Esophagus mucosa (tissue), 1 donor: ENCODE data around the gene CEPT1. TPM values are rescaled to one million over a fixed set of nuclear protein-coding genes. Genes with fewer than 3 reads are reported as not detected.
A peak's percentile ranks its signal among the peaks of the same experiment; 100 is the strongest.

Experiments
- ATAC-seq: fragments of 200-7000 bp; cut with Tn5 transposase; one replicate; pipeline ENCODE4 v1.9.1; 2020
- total RNA-seq: library from RNA; stranded (reverse); gene quantifications from one replicate; pipeline ENCODE4 v1.2.4, GENCODE V29; 2023
- donor health status: DM: yes; HTN: yes; CAD: no.

The CEPT1 gene
- total RNA-seq, 1 donor from 2014 or later: 23.3 TPM

DNA sequence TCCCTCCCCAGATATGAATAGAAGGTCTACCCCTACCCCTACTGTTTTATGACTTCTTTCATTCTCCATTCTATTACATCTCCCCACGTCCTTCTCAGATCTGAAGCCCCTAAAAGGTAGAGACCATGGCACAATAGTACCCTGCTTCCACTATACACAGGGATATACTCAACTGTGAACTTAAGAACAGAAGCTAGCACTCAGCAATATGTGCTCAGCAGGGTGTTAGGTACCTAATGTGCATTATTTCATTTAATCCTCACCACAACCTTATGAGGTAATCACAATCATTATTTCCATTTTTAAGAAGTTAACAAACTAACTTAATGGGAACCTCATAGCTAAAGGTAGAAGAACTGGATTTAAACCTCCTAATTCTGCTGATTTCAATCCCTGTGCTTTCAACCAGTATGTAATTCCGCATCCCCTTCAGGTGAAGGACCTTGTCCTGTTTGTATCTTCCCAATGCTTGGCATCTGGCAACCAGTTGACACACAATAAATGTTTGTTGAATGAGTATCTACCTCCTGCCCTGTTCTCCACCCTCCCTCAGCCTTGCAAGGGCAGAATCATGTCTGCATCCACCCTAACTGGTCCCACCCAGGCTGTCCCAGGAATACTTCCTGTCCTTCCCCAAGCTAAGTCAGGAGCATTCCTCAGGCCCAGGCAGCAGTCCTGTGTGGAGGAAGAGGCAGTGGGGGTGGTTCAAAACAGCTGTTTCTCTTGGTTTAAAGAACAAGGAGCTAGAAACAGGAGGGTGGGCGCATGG, 53.9 kb downstream of the CEPT1 start:
- ATAC-seq: peak; percentile 66

DNA sequence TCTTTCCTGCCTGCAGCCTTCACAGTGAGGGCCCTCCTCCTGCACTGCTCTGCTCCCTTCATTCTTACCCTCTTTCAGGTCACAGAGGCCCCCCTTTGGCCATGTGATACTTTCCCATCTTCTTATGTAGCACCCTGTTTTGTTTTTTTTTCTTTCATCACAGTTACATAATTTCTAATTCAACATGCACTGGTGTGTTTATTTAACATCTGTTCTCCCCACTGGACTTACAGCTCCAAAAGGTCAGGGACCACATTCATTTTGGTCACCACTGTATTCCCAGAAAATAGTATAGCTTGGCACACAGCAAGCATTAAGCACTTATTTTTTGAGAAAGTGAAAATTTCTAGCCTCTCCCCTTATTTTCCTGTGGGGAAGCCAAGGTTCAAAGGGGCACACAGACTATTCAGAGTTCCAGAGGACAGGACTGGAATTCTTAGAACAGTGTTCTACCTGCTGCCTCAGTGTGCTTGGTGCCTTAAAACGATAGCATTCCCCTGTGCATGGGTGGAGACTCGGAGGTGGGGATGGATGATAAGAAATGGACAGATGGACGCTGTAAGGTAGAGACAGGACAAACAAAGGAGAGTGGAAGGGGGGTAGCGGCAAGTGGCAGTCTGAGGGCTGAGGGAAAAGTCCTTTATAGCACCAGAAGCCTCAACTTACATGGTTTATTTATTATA, 55.1 kb downstream of the CEPT1 start:
- no peak for ATAC-seq

DNA sequence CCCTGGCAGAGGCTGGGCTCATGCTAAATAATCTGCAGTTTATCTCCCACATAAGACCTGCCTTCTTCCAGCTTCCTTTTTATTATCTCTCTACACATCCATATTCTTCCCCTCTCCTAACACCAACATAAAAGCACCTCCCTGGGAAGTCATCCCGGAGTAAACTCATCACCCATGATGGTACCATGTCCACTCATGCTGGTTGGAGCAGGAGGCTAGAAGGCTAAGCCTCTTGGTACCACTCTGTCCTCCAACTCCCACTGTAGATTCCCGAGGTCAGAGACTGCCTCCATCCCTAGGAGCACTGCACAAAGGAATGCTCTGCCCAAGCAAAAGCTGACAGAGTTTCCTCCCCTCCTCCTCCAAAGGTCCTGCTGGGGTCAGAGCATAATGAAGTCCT, 56.2 kb downstream of the CEPT1 start:
- ATAC-seq: no peak

DNA sequence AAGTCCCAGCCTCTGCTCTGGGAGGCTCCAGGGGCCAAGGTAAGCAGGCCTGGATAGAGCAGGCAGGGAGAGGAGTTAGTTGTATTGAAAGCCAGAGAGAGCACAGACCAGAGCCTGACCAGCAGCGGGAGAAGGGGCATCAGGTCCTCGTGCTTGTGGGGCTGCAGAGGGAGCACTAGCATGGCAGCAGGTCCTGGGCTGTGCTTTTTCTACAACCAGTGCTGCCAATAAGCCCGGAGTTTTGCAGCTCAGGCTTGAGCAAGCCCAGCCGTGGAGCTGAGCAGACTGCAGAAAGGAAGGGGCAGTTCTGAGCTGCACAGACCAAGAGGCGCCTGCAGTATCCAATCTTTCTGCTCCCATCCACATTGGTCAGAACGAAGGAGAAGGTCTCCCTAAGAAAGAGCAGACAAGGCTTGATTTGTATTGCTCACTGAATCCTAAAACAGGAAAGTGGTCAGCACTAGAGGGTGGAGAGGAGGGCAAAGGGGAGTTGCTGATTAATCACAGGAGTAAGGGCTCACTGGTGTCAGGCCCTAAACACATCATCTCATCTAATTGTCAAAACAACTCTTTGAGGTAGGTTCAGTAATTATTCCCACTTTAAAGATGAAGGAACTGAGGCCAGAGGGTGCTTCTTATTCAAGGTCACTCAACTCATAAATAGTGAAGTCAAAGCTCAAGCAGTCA, 57.7 kb downstream of the CEPT1 start:
- ATAC-seq: no peak

DNA sequence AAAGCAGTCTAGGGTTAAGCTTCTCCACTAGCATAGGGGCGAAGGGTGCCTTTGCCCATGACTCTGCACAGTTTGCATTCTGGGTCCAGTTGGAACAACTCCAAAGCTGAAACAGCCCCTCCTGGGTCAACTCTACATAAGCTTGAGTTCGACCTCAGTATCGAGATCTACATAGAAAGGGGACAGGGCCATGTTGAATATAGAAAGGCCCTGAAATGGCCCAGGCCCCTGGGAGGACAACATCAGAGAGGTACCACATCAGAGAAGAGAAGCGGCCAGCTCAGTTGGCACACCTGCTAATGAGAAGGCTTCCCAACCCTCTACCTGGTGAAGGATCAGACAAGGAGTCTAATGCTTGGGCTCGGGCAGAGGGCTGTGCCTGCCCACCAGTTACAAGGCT, 58.8 kb downstream of the CEPT1 start:
- ATAC-seq: no peak

DNA sequence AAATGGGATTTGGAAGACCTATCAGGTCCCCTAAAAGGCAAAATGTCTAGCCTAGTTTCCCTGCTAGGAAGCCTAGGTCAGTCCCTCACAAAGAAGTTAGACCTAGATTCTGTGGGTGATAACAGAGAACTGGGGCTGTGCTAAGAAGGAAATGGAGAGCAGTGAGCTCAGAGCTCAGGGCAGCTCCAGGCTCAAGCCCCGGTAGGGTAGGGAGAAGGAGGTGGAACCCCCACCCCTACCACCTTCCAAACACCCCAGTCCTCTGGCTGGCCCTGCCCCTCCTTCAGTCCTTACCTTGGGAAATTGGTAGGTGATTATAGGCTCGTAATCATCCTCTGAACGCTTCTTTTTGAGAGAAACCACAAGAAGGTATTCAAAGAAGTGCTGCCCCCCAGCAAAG, 59.3 kb downstream of the CEPT1 start:
- no peak for ATAC-seq

DNA sequence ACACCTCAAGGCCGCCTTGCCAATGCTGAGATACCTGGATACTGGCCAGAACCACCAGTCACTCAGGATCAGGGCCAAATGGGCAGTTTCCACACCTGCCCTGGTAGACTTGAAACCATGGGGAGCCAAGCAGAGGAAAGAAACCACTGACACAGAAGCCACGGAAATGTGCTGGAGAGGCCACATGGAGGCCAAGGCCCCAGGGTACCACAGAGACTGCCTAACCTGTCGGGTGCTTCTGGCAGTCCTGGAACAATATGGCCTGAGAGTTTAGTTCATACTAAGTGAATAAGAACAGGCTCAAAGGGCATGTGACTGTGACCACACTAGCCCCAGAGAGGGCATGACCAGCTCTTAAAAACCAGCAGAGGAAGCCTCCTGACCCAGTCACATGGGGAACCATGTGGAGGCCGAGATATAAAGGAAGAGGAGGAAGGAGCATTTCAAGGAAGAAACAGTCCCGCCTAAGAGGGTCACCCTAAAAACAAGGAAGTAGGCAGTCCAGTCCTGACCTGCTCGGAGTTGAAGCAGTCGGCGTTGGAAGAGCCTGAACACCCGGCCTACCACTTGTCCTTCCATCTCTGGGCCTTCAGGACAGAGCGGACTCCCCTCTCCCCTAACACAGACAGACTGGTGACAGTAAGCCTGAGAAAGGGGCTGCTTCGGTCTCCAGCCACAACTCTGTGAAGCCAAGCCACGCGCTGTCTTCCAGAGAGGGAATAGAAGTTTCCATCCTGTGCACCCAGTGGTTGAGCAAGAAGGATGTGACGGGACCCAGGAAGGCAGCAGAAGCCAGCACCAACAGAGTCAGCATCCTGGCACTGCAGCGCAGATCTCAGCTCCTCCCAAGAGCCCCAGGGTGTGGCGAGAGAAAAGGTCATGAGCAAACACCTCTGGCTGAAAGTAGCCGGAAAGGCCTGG, 60.1 kb downstream of the CEPT1 start, which contains the start of gene DENND2D:
Gene DENND2D (minus strand): TSS at position 766 of the 921 bp plus-strand sequence. CDS start 187 bp downstream, at position 579.
- peak; percentile 31 for ATAC-seq

DNA sequence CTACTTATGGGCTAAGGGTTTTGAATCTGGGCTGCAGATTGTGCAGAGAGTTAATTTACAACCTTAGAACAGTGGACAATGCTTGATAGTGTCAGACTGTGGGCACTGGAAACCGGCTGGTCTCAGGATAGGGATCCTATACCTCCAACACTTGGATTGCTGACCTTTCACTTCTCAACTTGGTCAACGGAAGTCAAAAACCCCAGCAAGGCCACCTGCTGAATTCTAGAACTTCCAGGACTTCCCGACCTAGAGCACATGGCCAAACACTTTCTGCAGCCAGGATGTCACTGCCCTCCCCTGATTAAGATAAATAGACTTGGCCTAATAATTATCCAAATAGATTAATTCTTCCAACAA, 60.8 kb downstream of the CEPT1 start:
- ATAC-seq: no peak

DNA sequence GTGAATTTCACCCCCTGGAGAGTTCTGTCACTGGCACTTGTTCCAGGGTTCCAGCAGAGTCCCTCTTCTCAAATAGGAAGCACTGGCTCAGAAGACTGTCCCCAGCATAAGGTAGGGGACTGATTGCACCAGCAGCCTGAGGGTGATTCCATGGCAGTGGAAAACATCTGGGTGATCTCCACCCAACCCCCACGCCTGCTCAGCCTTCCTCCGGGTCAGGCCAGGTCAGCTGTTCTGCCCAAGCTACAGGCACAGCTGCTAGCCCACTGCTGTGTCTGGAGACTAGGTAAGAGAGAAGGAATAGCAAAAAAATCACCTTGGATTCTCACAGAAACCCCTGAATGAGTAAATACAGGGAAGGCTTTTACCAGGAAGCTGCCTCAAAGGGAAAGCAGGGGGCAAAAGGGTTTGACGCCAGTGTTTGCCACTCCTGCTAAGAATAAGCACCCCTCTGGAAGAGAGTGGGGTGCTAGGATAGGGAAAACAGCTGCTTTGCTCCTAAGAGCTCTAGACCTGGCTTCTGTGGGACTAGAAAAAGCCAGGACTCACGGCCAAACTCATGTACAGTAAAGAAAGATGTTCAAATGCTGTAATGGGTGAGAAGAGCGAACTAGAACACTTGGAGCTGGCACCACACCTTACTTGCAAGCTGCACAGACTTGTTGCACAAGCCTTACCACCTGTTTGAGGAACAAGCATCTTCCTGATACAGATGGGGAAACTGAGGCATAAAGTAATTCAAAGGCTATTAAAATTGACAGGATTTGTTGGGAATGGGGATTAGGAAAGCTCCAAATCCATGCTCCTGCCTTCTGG, 61.5 kb downstream of the CEPT1 start:
- no peak for ATAC-seq

DNA sequence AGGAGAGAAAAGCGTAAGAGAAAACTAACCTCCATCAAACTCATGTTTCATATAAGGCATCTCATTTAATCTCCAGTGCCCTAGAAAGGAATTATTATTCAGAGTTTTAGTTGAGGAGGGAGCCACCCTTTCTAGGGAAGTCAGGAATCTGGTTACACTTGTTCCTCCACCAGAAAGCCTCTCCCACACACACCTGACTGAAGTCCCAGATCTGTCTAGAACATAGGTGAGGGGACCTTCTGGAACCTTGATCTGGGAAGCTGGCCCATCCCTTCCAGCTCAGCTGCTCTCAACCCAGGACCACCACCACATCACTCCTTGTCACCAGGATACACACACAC, 62.3 kb downstream of the CEPT1 start:
- peak; percentile 66 for ATAC-seq

DNA sequence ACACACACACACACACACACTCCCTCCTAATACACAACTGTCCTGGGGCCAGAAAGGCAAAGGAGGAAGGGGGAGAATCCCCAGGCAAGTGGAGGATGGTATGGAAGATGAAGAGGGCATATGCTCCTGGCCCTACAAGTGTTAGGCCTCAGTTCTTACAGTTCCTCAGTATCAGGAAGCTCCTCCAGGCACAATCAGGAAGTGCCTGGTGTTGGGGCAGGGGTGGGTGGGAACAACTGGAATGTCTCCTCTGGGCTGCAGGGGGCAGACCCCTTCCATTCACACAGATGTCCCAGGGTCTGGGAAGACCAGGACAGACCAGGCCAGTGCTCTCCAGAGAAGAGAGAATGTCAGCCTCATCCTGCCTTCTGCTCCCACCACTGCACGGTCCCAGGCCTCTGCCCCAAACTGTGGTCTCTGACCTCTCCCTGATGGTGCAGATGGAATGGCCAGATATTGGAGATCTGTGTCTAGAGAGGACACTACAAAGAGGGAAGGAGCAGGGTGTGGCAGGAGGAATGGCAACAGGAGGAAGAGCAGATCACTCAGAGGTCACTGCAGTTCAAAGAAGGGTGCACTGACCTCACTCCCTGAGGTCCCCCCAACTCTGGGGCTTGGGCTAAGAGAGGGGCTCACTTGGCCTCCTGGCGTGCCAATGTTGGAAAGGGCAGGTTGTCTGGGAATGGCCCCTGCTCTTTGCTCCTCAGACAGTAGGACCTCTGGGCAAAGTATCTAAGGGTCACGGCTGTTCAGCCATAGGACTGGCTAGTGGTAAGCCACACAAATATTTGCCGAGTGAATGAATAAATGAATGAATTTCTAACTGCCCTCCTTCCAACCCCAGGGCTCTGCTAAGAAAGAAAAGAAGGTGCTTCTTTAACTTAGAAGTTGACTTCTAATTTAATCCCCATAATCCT, 62.9 kb downstream of the CEPT1 start:
- ATAC-seq: no peak

DNA sequence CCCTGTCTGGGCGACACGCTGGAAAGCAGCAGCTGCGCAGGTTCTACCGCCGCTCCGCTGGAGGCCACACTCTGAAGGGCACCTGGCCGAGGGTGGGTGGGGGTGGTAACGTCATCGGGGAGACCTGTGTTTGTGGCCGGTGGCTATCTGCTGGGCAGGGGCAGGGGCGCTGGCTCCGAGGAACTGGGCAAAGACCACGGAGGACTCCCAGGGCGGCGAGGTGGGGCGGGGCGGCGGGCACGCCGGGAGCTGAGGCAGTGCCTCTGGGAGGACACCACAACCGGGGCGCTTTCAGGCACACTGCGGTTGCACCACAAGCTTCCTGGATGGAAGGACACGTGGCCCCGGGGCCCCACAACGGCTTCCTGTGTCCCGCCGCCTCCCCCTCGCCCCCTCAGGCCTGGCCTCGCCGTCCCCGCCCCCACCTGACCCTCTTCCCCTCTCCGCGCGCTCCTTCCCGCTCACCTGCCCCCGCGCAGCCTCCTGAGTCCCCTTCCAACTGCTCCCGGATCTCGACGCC, 63.7 kb downstream of the CEPT1 start:
- peak; percentile 77 for ATAC-seq

DNA sequence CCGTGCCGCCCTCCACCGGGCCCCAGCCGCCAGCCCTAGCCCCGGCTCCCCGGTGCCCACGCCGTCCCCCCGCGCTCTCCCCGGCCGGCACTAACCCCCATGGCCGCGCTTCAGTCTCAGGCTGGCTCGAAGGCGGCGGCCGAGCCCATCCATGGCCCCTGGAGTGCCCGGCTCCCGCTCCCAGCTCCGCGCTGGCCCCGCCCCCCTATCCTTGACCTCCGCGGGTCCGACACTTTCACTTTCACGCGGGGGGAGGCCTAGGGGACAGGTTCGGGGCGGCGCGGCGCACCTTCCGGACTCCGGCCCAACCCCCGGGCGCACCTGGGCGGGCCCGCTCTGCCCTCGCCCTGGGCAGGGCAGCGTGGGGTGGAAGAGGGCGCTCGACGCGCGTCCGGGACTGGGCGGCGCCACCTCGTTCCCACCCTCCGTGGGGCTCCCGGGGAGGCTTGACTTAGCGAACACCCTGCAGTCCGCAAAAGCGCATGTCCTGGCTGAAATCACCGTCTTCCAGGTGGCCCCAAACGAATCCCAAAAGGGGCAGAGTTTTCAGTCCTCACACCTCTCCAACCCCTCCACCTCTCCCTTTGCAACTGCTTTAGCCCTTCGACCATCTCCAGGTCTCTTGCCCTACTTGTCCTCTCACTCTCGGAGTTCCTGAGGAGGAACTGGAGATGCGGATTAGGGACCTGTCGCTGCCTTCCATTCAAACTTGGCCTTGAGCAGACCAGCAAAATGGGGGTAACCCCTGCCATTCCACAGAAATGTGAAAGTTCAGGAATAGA, 64.4 kb downstream of the CEPT1 start:
- peak; percentile 83 for ATAC-seq

DNA sequence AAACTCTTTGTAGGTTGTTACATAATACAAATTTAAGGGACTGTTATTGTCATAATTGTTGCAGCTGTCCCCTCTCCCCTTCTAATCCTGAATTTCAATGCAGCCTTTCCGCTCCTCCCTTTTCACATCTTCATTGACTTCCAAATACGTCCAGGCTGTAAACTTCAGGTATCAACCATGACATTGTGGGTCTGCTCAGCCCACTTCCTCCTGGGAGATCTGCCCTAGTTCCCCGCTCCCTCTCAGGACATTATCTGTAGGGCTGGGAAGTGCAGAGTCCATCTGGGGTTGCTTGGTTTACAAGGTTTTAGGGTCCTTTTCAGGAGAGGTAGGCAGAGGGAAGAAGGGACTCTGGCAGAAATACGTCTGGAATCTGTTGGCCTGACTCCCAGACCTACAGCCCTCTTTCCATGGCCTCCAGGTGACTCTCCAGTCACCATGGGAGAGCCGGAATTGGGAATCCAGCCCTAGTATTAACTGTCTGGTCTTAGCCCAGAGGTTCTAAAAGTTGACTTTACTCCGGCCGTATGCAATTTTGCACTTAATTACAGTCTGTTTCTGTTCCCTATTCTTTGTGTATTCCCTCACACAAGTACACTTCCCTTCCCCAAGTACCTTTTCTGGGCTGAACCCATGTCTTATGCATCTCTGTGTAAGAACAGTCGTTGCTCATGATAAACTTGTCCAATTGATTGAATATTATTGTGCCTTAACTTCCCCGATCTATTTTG, 65.1 kb downstream of the CEPT1 start:
- ATAC-seq: no peak

DNA sequence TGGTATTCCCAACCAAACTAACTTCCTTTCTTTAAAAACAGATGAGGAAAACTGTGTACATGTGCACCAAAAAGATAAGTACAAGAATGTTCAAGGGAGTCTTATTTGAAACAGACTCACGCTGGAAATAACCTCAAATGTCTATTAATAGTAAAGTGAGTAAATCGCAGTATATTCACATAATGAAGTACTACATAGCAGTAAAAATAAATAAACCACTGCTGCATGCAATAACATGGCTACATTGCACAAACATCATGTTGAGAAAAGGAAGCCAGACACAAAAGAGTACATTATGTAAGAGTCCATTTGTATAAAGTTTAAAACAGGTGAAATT, 65.7 kb downstream of the CEPT1 start:
- no peak for ATAC-seq

DNA sequence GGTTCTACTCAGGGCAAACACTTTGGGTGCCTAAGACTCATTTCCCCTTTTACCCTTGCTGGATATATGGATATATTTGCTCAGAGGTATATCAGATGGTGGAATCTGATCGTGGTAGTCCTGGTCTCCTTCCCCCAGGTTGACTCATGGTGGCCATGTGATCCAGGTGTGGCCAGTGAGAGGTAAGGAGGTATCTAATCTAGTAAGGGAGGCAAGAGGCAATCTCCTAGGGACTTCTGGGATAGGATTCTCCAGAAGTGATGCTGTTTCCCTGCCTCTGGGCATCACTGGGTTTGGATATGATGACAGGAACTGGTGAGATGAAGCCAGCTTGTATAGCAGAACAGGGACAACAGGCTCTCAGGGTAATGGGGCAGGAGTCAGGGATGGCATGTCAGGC, 68.9 kb downstream of the CEPT1 start:
- ATAC-seq: peak; percentile 14

DNA sequence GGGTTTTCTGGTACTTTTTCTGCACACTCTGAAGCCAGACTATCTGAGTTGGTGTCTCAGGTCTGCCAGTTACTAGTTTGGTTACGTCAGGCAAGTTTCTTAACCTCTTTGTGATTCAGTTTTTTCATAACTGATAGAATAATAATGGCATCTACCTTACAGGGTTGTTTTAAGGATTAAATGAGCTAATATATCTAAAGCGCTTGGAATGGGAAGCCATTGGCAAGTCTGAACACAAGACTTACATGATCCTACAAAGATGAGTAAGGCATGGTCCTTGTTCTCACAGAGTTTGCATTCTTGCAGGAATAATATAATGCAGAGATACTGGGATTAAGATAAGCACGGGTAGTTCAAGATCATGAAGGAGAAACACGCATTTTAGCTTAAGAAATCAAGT, 69.6 kb downstream of the CEPT1 start:
- peak; percentile 88 for ATAC-seq

DNA sequence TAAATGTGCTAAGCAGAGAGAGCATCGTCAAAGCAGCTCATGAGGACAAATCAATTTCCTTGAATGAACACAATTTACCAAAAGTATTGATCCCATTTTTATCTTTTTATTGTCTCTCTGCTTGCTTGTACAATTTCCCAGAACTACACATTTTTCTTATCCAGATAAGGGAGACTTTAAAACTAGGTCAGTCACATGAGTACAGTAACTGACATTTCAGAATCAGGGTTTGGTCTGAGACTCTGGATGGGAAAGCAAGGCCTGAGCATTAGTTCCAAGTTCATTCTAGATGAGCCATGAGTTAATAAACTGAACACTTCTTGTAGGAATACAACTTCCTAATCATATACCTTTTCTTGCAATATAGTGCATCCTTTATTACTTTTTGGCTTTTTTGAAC, 71.9 kb downstream of the CEPT1 start:
- ATAC-seq: no peak
